ENCODE results near the gene POLD2.
A peak's percentile ranks its signal among the peaks of the same experiment; 100 is the strongest.

POLD2 gene

DNA sequence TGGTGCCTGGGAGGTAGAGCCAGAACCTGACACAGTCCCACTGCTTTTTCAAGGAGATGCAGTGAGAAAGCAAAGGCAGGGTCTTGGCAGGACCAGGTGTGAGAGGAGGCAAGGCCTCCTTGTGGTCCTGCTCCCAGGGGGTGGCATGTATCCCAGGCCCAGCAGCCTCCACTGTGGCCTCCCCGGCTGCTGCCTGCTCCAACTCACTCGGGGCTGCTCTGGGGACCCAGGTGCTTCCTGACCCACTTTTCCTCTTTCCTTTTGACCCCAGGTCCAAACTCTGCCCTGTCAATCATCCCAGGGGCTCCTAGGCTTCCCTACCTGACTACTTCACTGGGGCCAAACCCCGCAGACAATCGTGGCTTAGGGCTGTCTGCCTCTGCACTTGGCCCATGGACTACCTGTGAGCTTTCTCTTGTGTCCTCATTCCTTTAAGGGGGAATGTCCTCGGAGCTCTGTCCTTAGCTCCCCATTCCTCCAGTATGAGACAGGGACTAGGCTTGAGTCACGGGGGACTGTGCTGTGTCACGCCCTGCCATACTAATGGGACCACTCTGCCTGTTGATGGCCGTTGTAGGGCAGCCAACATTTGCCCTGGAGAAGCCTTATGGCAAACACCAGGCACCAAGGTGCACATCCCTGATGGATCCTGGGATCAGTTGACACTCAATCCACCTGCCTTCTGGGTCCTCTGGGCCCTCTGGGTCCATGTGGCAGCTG lies 20.3 kb downstream of the POLD2 start:
- DNase-seq (ENCODE audit: low spot score): no peak

DNA sequence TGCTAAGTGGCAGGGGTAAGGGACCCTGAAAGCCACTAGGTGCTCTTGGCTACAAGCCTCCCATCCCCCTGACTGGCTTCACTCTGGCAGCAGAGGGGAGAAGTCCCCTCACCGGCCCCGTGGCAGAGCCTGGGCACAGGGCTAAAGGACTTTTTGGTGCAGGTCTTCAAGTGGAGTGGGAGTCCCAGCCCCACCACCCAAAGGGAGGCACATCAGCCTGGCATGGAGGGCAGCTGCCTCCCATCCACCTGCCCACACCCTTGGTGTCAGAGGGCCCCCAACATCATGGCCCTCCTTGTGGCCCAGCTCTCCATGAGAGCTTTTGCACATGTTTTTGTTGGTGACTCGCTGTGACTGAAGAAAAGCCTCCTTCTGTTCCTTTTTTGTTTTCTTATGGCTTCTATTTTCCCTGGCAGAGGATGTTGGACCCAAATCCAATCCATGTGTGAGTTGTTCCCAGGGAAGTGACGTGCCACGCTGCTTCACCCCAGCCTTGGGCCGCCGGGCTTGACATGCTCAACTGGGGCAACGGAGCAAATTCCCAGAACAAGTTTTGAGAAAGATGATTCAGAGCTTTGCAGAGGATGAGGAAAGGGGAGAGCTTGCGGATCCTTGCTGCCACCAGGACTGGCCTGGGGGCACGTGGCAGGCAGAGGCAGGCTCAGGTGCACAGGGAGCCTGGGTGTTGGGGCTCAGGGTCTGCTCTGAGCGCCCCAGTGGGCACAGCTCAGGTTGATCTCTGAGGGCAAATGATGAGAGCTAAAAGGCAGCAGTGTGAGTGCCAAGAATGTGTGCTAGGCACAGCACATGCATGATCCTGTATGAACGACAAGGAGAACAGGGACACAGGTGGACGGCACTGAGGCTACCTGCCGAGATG lies 21.1 kb downstream of the POLD2 start:
- DNase-seq (ENCODE audit: low spot score): peak; percentile 79

DNA sequence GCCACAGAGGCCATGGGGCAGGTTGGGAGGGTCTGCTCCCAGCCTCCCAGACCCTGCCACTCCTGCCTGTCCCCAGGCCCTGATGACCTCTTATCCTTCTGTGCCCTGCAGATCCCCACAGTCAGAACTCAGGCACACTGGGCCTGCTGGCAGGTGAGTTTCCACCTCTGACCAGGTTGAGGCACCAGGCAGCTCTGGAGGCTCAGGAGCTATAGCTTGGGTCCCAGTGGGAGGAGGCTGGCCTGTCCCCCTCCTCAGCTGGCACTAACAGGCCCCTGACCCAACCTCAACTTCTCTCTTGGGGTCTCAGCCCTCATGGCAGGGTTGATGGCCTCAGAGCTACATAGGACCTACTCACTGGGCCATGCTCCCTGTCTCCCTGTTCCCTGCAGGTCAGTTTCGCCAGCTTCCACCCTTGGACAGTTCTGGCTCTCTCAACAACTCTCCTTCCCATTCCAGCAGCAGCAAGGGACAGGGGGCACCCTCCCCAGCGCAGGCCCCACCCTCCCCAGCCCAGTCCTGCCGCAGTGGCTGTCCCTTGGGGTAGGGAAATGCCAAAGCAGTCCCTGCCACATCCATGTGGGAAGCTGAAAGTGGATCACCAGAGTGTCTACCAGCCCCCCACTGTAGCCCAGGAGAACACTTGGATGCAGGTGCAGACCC lies 21.9 kb downstream of the POLD2 start:
- no peak for DNase-seq (ENCODE audit: low spot score)

DNA sequence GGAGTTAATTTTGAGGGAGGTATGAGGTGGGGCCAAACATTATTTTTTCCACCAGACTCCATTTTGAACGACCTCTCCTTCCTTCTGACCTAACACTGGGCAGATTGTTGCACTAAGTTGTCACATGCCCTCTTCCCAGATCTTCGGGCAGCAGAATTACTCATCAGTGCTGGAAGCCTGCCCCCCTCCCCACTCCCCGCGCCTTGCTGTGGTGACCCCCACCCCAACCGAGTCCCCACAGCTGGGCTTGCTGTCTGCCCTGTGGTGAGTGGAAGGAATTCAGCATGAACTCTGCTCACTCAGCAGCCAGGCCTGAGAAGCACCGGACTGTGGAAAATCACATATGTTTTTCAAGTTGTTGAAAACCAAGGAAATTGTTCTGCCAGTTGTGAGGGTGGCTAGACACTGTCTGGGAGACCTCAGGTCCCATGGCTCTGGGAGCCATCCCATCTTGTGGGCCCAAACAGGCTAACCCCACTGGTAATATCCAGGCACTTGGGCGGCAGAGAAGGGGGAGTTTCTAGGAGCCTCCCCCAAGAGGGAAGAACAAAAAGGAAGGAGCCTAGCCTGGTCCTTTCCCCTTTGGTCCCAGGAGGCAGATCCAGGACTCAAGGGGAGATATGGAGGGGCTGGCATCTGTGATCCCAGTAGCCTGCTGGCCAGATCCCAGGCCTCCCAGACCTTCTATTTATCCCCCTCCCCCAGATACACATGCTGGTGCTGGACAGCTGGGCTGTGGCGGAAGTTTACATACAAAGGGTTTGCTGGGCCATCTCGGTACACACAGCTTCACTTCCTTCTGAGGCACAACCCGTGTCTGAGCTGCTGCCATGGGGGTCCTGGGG lies 22.7 kb downstream of the POLD2 start:
- DNase-seq (ENCODE audit: low spot score): peak; percentile 66

DNA sequence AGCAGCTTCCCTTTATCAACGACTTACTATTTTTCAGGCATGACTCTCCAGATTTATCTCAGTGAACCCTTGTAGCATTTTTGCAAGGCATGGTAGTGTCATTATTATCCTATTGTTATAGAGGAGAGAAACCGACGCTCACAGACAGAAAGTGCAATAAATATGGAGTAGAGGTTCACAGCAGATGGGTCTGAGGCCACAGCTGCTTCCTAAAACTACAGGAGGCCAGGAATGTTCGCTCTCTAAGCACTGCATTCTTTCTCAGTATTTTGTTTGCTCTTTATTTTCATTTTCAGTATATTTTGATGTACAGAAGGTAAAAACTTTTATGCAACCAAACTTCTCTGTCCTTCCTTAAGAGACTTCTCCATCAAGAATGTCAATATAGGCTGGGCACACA lies 23.7 kb downstream of the POLD2 start:
- no peak for DNase-seq (ENCODE audit: low spot score)

DNA sequence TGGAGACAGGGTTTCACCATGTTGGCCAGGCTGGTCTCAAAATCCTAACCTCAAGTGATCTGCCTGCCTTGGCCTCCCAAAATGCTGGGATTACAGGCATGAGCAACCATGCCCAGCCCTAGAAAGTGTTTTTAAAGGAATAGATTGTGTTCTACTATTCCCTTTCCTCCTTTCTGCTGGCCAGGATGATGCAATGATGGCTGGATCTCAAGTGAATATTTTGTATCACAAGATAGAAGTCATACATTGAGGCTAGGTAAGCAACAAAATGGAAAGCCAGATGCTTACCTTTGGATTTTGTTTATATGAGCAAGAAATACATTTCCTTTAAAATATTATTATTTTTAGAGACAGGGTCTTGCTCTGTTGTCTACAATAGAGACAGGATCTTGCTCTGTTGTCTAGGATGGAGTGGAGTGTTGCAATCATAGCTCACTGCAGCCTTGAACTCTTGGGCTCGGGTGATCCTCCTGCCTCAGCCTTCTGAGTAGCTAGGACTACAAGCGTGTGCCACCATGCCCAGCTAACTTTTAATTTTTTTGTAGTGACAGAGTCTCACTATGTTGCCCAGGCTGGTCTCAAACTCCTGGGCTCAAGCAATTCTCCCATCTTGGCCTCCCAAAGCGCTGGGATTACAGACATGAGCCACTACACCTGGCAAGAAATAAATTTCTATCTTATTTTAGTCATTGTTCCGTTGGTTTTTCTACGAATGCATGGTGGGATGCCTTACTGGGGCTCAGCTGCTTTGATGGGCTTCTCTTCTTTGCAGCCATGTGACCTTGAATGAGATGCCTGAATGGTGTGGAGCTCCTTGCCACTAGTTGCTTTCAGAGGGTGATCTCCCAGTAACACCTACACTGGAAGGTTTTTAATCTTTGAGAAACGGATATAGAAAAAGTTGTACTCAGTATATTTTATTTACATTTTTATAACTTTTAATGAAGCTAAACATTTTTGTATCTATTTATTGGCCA lies 25.0 kb downstream of the POLD2 start:
- DNase-seq (ENCODE audit: low spot score): no peak

DNA sequence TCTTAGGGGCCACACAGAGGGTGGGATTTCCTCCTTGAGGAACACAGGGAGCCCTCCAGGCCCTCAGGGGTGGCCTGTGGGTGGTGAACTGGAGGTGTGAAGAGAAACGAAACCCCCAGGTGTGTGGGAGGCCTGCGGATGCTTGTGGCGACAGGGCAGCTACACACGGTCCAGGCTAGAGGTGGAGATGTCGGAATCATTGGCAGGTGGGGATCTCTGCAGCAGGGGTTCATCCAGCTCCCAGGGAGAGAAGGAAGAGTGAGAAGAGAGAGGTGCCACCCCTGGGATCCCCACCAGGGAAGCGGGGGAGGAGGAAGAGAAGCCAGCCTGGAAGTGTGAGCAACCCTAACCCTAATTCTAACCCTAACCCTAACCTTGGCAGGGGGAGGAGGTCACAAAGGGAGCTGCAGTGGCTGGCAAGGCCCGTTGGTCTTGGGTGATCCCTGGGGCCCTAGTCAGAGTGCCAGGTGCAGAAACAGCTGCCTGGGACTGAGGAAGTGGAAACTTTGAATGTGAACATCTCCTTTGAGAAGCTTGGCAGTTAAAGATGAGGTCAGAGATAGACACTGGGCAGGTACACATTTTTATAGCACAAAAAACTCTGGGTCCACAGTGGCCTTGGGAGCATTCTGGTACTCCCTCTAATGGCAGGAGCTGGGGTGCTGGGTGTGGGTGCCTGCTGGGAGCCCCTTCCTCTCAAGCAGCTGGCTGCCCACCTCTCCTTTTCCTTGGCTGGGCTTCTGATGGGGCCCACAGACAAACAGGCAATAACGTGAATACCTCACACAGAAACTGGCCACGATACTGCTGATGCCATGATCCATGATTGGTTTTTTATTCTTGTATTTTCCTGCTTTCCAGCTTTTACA lies 26.1 kb downstream of the POLD2 start:
- no peak for DNase-seq (ENCODE audit: low spot score)

DNA sequence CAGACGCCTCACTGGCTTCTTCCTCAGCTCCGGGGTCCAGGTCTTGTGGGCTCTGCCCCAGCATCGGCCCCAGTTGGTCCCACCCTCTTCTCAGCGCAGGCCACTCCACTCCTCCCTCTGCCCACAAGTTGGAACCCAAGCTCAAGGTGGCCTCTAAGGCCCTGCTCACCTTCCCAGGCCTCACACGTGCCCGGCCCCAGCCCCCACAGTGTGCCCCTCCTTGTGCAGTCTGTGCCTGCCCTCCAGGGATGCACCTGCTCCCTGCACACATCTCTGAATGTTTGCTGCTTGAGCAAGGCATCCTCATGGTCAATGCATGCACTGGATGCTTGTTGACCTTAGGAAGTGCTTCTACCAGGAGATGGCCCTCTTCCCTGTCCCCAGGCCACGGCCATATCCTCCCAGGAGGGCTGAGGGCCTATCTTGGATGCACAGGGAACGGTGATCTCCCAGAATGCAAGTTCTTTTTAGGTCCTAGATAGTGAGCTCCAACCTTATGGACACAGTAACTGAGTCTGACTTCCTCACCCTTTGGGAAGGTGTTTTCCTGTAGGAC lies 26.9 kb downstream of the POLD2 start:
- DNase-seq (ENCODE audit: low spot score): no peak

DNA sequence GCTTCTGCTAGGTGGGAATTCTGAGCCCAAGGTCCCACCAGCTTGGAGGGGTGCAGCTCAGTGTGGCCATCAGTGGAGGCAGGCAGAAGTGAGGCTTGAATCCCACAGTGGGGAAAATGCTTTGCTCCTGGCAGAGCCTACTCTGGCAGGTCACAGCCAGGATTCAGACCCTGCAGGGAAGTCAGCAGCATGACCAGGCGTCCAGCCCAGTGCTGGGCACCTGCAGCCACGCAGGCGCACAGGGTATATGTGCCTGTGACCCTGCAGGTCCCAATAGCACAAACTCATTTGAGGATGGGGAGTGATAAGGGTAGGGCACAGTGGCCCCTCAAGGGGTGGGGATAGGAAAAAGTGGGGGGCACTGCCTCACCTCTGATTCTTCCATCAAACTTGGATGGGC lies 27.6 kb downstream of the POLD2 start:
- DNase-seq (ENCODE audit: low spot score): no peak

DNA sequence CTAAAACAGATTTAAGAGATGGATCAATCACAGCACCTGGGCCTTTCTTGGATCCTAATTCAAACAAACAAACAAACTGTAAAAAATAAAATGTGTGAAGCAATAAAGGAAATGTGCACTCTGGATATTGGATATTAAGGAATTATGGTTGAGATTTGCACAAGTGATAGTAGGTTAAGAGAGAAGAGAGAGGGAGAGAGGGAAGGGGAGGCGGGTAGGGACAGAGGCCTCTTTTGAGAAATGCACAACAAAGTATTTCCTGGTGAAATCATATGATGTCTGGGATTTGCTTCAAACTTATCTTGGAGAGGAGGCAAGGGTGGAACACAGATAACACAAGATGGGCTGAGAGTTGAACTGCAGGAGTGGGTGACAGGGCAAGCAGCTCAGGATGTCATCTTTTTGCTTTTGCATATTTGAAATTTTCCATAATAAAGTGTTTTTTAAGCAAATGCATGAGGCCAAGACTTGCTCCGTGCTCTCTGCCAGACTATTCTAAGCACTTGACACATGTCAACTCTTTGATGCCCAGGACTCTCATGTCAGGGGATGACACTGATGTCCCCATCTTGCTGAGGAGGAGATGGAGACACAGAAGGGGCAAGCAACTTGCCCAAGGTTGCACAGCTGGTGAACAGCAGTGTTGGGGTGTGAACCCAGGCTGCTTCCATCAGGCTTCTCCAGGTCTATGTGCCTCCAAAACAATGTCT lies 28.3 kb downstream of the POLD2 start:
- no peak for DNase-seq (ENCODE audit: low spot score)

DNA sequence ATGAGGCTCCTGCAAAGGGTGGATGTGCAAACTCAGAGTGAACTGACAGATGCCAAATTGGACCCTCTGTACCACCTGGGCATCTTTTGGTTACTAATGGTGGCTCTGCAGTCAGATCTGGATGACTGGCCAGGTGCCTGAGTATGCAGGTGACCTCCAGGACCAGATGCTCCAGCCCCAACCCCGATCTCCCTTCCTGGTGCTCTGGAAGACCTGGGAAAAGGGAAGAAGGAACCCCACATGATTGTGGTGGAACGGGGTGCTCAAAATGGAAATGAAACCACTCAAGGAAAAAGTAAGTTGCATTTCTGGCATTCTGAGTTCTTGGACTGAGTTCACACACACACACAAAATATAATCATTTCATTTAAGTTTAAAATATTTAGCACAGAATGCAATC lies 29.0 kb downstream of the POLD2 start:
- DNase-seq (ENCODE audit: low spot score): no peak

DNA sequence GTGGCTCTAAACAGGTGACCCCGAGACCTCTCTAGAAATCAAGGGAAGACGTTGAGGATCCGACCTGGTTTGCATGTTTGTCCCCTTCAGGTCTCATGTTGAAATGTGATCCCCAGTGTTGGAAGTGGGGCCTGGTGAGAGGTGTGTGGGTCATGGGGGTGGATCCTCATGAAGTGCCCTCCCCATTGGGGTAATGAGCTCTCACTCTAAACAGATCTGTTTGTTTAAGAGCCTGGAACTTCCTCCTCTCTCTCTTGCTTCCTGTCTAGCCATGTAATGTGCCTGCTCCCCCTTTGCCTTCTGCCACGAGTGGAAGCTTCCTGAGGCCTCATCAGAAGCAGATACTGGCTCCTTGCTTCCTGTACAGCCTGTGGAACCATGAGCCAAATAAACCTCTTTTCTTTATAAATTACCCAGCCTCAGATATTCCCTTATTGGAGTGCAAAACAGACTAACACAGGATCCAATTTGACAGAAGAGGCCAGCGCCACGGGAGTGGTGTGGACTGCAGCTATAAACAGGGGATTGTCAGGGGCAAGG lies 30.2 kb downstream of the POLD2 start:
- DNase-seq (ENCODE audit: low spot score): no peak

DNA sequence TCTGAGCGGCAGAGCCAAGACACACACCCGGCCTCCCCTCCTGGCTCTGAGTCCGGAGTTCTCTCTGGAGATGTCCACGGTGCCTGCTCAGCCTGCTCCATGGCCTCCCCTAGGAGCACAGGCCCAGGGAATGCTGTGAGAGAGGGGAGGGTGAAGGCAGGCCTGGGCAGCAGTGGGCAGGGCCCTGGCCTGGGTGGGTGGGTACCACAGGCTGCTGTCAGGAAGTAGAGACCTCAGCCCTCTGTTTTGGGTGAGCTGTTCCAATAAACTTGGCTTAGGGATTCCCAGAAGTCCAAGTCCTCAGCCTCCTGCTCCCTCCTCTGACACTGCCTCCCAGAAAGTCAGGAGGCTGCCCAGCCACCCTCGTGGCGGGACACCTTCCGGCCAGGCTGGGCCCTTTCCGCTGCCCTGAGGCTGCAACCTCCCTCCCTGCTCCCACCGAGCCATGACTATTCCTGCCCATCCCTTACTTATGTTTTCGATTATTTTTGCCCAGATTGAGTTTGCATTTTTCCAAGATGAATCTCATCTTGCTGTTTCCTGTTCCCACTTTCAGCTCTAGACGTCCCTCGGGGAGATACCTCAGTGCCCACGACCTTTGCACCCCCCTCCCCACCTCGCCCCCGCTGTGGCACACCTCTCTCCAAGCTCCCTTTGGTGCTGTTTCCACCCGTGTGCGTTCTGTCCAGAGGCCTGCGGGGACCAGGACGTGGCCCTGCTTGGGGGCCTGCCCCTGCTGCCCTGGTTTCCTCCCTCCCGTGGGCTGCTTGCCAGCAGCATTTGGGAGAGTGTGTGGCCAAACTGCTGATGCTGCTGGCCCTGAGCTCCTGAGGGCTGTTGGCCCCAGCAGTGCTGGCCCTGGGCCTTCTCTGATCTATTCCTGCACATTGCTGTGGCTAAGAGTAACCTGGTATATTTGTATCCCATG lies 35.2 kb downstream of the POLD2 start:
- DNase-seq (ENCODE audit: low spot score): peak; percentile 79

DNA sequence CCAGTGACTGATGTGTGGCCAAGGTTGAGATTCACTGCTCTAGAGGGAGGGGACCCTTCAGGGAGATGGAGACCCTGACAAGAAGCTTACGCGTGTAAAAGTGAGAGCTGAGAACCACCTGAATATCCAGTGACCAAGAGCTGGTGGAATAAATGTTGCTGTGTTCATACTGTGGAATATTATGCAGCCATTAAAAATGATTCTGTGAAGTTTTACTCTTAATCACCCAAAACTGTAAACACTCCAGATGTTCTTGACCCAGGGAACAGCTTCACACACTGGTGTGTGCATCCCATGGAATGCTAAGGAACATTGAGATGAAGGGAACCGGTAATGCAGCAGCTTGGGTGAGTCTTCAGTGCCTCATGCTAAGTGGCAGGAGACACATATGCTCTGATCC lies 36.7 kb downstream of the POLD2 start:
- no peak for DNase-seq (ENCODE audit: low spot score)

DNA sequence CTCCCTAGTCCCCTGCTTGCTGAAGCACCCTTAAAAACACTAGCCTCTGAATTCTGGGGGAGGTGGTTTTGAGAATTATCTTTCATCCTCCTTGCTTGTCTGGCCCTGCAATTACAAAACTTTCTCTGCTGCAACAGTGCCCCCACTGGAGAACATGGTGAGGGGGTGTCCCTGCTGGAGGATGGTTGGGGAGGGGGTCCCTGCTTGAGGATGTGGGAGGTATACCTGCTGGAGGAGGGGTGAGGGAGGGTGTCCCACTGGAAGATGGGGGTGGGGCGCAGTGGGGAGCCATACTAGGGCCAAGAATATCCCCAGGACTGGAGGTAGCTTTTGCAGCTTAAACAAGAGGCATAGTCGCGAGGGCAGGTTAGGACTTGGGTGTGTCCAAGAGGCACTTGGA lies 37.8 kb downstream of the POLD2 start:
- no peak for DNase-seq (ENCODE audit: low spot score)

DNA sequence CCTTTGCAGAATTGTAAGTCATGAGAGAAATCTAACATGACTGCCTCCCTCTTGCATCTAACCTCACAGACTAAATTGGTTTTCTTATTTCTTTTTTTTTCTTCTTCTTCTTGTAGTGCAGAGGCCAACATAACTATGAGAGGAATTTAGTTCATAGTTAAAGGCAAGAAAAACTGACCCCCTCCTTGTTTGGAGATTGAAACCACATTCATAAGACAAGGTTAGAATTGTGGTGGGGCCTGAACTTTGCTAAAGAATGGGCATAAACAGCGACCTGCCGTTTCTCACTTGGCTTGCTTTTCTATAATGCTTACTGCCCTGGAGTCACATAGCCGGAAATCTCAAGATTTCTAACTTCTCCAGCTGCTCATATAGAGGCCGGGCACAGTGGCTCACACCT lies 38.6 kb downstream of the POLD2 start:
- DNase-seq (ENCODE audit: low spot score): no peak

DNA sequence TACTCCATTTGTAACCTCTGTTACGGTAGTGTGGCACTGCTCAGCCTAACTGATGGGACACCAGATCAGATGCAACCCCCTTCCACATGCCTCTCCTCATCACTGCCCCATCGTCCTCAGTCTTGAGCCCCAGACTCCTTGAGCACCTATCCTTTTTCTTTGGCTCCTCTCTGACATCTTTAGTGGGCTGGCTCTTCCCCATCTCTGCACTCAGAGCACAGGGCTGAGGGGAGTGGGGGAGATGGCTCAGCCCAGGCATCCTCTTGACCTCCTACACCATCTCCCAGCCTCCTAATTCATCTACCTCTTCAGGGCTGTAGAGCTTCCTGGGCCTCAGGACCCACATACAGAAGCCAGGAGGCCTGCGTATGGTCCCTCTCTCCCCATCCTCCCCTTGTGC lies 39.6 kb downstream of the POLD2 start:
- no peak for DNase-seq (ENCODE audit: low spot score)

All from AG08396 (cell line).